HCT116 (cell line): Measurements from ENCODE around the gene CORO6. TPM values are rescaled to one million over a fixed set of nuclear protein-coding genes. Genes with fewer than 3 reads are reported as not detected.

Experiments used
- ATAC-seq: fragments of 200-7000 bp; cut with Tn5 transposase; 2 replicates; pipeline ENCODE4 v1.9.1; 2020; ENCODE audit warnings: mild to moderate bottlenecking, moderate library complexity
- BruUV-seq: library from RNA; stranded (reverse); fragments of 400-500 nt; replicated peaks from 2 replicates; lab custom pipeline; 2021; lab: Mats Ljungman, UMichigan
- CTCF ChIA-PET: fragments of 300-600 bp; sonication (Branson Sonifier 250); formaldehyde crosslinking; loops from one replicate; lab custom pipeline; 2021; ENCODE audit warnings: antibody characterized with exemption; lab: Charles Lee
- POLR2A ChIA-PET: fragments of 300-600, 350-600 bp; sonication (Branson Sonifier 250); formaldehyde crosslinking; loops from one replicate; lab custom pipeline; 2021; ENCODE audit warnings: antibody characterized with exemption; lab: Charles Lee
- RAD21 ChIA-PET, 2 experiments: fragments of 300-600 bp; sonication (Branson Sonifier 250); formaldehyde crosslinking; loops; one replicate each; lab custom pipeline; 2023; ENCODE audit warnings: low total read pairs in 2 of 2; ENCODE audit not compliant: uncharacterized antibody in 2 of 2, unreplicated experiment in 2 of 2, low non-redundant PET in 1 of 2; lab: Charles Lee
- DNase-seq: peaks from one replicate; pipeline ENCODE4 v3.0.0-alpha.2; 2010; ENCODE audit warnings: low read depth, low spot score
- H2AFZ ChIP-seq: fragments of 200-600 bp; shearing (Covaris generic), sonication (generic); 2 replicates; pipeline ENCODE4 v1.6.1; 2017; ENCODE audit warnings: low read depth, mixed run types, mixed read lengths, antibody characterized with exemption, low read length; ENCODE audit not compliant: poor library complexity, severe bottlenecking
- H3K27ac ChIP-seq: 2 replicates; pipeline ENCODE4 v1.5.1; 2012; ENCODE audit warnings: low read depth, low read length
- H3K27me3 ChIP-seq: fragments of 200-600 bp; sonication (generic); 2 replicates; pipeline ENCODE4 v1.6.1; 2016; ENCODE audit warnings: mixed run types, low read length, mixed read lengths; ENCODE audit not compliant: insufficient read depth
- H3K36me3 ChIP-seq, 2 experiments: fragments of 200-500 bp in 1 of 2; fragments of 200-600 bp in 1 of 2; sonication (Bioruptor generic) in 1 of 2; sonication (generic) in 1 of 2; 2 replicates each; pipeline versions ENCODE4 v1.5.1 to v1.6.1; 2014 to 2016; ENCODE audit warnings: low read length in 2 of 2, inconsistent platforms in 1 of 2, mixed read lengths in 1 of 2, mixed run types in 1 of 2; ENCODE audit not compliant: insufficient read depth in 2 of 2, control insufficient read depth in 1 of 2
- H3K4me1 ChIP-seq, 2 experiments: fragments of 200-600 bp in 1 of 2; sonication (generic) in 1 of 2; 2 replicates each; pipeline versions ENCODE4 v1.5.1 to v1.6.1; 2012 to 2017; ENCODE audit warnings: low read length in 2 of 2, inconsistent platforms in 1 of 2, mild to moderate bottlenecking in 1 of 2, mixed read lengths in 1 of 2, mixed run types in 1 of 2, moderate library complexity in 1 of 2; ENCODE audit not compliant: insufficient read depth in 2 of 2, control insufficient read depth in 1 of 2
- H3K4me2 ChIP-seq: fragments of 200-600 bp; sonication (generic); 2 replicates; pipeline ENCODE4 v1.6.1; 2017; ENCODE audit warnings: mixed run types, low read length, mixed read lengths
- H3K4me3 ChIP-seq, 2 experiments: fragments of 200-600 bp in 1 of 2; sonication (generic) in 1 of 2; replicated peaks in 1 of 2; 2 replicates each; pipeline ENCODE4 v1.5.1; 2011 to 2016; ENCODE audit warnings: low read length in 2 of 2, control low read depth in 1 of 2, low read depth in 1 of 2, mild to moderate bottlenecking in 1 of 2, mixed read lengths in 1 of 2, mixed run types in 1 of 2
- H3K79me2 ChIP-seq: fragments of 200-600 bp; sonication (generic); 2 replicates; pipeline ENCODE4 v1.6.1; 2017; ENCODE audit warnings: mild to moderate bottlenecking, mixed run types, low read length, moderate library complexity, mixed read lengths; ENCODE audit not compliant: insufficient read depth
- H3K9ac ChIP-seq: fragments of 200-600 bp; sonication (generic); 2 replicates; pipeline ENCODE4 v1.6.1; 2016; ENCODE audit warnings: low read length, mixed read lengths
- H3K9me2 ChIP-seq: fragments of 200-600 bp; sonication (generic), shearing (Covaris generic); 2 replicates; pipeline ENCODE4 v1.6.1; 2017; ENCODE audit warnings: mixed run types, mild to moderate bottlenecking, moderate library complexity; ENCODE audit not compliant: insufficient read depth
- H3K9me3 ChIP-seq, 2 experiments: fragments of 200-500 bp in 1 of 2; fragments of 200-600 bp in 1 of 2; sonication (Bioruptor generic) in 1 of 2; sonication (generic) in 1 of 2; 2 replicates each; pipeline ENCODE4 v1.6.1; 2014 to 2017; ENCODE audit warnings: low read length in 2 of 2, mixed read lengths in 2 of 2, inconsistent platforms in 1 of 2, low read depth in 1 of 2, mild to moderate bottlenecking in 1 of 2, mixed run types in 1 of 2, moderate library complexity in 1 of 2; ENCODE audit not compliant: control insufficient read depth in 1 of 2, insufficient read depth in 1 of 2
- H4K20me1 ChIP-seq: fragments of 200-600 bp; sonication (generic), shearing (Covaris generic); 2 replicates; pipeline ENCODE4 v1.6.1; 2017; ENCODE audit warnings: mixed run types, mild to moderate bottlenecking, moderate library complexity; ENCODE audit not compliant: insufficient read depth
- CBX3 ChIP-seq: IDR thresholded peaks from 2 replicates; pipeline ENCODE4 v1.6.1; 2012; ENCODE audit warnings: low read depth
- POLR2A ChIP-seq: IDR thresholded peaks from 2 replicates; pipeline ENCODE4 v1.7.0; 2011; ENCODE audit warnings: borderline replicate concordance; ENCODE audit not compliant: insufficient read depth, insufficient read length; ENCODE audit errors: extremely low read depth
- SP1 ChIP-seq: IDR thresholded peaks from 2 replicates; pipeline ENCODE4 v1.6.1; 2012; ENCODE audit warnings: low read depth
- YY1 ChIP-seq: IDR thresholded peaks from 2 replicates; pipeline ENCODE4 v1.6.1; 2011; ENCODE audit warnings: low read length, low read depth, moderate library complexity, mild to moderate bottlenecking; ENCODE audit not compliant: insufficient replicate concordance; ENCODE audit errors: extremely low read depth
- intact Hi-C: fragments of 100-400 bp; cut with micrococcal nuclease; formaldehyde crosslinking; loops from 2 replicates; pipeline ENCODE4 v1.10.0; 2022
- total RNA-seq: library from RNA; stranded (reverse); gene quantifications from one replicate; pipeline ENCODE4 v1.2.1, GENCODE V29; 2021; ENCODE audit not compliant: unreplicated experiment
- TF ChIP-seq, protein P1 (sequence below), 3 experiments: fragments of 200-600 bp in 1 of 3; sonication (generic) in 1 of 3; IDR thresholded peaks in 2 of 3; conservative IDR thresholded peaks in 1 of 3; 2 replicates each; pipeline ENCODE4 v1.5.1; 2012 to 2017; ENCODE audit warnings: low read depth in 2 of 3, low read length in 2 of 3, antibody characterized with exemption in 1 of 3, borderline replicate concordance in 1 of 3, control low read depth in 1 of 3, mild to moderate bottlenecking in 1 of 3, mixed read lengths in 1 of 3, mixed run types in 1 of 3, moderate library complexity in 1 of 3; ENCODE audit not compliant: insufficient read depth in 1 of 3

The CORO6 gene
- total RNA-seq, 1 experiment from 2014 or later: 8.7 TPM

- RAD21 ChIA-PET: interaction anchor here (1.0 to 1.3 kb wide), 2 partner anchors 14 kb away, joined by 3 read pairs; no protein-coding TSS in a partner anchor
- intact Hi-C loops: no loop called here
Observed at GRCh38 chr17:29625037-29625750, 2.5 kb upstream of the CORO6 start.

More at GRCh38 chr17:29625037-29625750, 2.5 kb upstream of the CORO6 start:
- H3K27me3 ChIP-seq: no peaks in the 10 kb centered on the region
- H3K9me2 ChIP-seq: no peaks in the 10 kb centered on the region
- H4K20me1 ChIP-seq: no peaks in the 10 kb centered on the region
- no peaks in the 10 kb centered on the region for H3K9me3 ChIP-seq
- H3K79me2 ChIP-seq: no peaks in the 10 kb centered on the region
- TF ChIP-seq CBX3 (peak; percentile 39; the same call in 1 of the 2 replicates), POLR2A (peak; percentile 72), SP1 (peak; percentile 30), YY1 (no peak)
- TF ChIP-seq, protein P1, sequence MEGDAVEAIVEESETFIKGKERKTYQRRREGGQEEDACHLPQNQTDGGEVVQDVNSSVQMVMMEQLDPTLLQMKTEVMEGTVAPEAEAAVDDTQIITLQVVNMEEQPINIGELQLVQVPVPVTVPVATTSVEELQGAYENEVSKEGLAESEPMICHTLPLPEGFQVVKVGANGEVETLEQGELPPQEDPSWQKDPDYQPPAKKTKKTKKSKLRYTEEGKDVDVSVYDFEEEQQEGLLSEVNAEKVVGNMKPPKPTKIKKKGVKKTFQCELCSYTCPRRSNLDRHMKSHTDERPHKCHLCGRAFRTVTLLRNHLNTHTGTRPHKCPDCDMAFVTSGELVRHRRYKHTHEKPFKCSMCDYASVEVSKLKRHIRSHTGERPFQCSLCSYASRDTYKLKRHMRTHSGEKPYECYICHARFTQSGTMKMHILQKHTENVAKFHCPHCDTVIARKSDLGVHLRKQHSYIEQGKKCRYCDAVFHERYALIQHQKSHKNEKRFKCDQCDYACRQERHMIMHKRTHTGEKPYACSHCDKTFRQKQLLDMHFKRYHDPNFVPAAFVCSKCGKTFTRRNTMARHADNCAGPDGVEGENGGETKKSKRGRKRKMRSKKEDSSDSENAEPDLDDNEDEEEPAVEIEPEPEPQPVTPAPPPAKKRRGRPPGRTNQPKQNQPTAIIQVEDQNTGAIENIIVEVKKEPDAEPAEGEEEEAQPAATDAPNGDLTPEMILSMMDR (IDR thresholded peaks at IDR 0.05 in 2 of 3, conservative IDR thresholded peaks at IDR 0.05 in 1 of 3; ENCODE audit: borderline replicate concordance in 1 of 3, insufficient read depth in 1 of 3, low read depth in 2 of 3, low read length in 2 of 3): 0 out of 6 replicates have a peak, but pooled peaks of 1 of the 3 experiments have one; percentile 7
- TF ChIP-seq, all 23 proteins: peak for 4
- ATAC-seq (peak; percentile 63), DNase-seq (peak; percentile 43)
- Histone ChIP-seq H3K4me2 (peak overlapping the region; percentile 97), H2AFZ (no peak overlapping the region), H3K27ac (no peak overlapping the region), H3K36me3 (no peaks in the 10 kb centered on the region), H3K9ac (no peak overlapping the region), H3K4me1 (peaks cover 25 to 55% of the 10 kb centered on the region in 2 experiments), H3K4me3 (no peak overlapping the region)
- BruUV-seq: no TSS peak
- POLR2A ChIA-PET: interaction anchor here (1.4 kb wide), 2 partner anchors 14 to 33 kb away, joined by 3 to 5 read pairs; no protein-coding TSS in a partner anchor
- CTCF ChIA-PET: interaction anchor here (0.6 to 2.9 kb wide), 12 partner anchors 8 to 896 kb away, joined by 3 to 11 read pairs (median 4); no protein-coding TSS in a partner anchor
